ENCODE data around the gene ASAH2B.
"Not testable (repeated sequence)": the region's sequence is repeated elsewhere in the genome, so short reads cannot be mapped to it uniquely, and the experiment has no call there.

- not testable (repeated sequence) for TF ChIP-seq POLR2A (IDR thresholded peaks at IDR 0.05); CTCF (IDR thresholded peaks at IDR 0.05 in 4 of 5, conservative IDR thresholded peaks at IDR 0.05 in 1 of 5)
Measured at GRCh38 chr10:50704436-50705079, 35.2 kb upstream of the ASAH2B start.

All from gastrocnemius medialis (tissue), 4 donors.